ENCODE measurements around the gene ANP32A.

The ANP32A gene

GRCh38 chr15:68821190-68821840 is 620 bp upstream of the ANP32A start:
- in situ Hi-C loops (cut with MboI; ENCODE audit: low sequenced_read_pairs): no loop called here

- in situ Hi-C loops (cut with MboI; ENCODE audit: low sequenced_read_pairs): no loop called here
Observed at GRCh38 chr15:68819495-68820294, 1.0 kb downstream of the ANP32A start.

- in situ Hi-C loops (cut with MboI; ENCODE audit: low sequenced_read_pairs): no loop called here
Observed at GRCh38 chr15:68818769-68819494, 1.8 kb downstream of the ANP32A start.

- in situ Hi-C loops (cut with MboI; ENCODE audit: low sequenced_read_pairs): no loop called here
Observed at GRCh38 chr15:68818066-68818768, 2.5 kb downstream of the ANP32A start.

- in situ Hi-C loops (cut with MboI; ENCODE audit: low sequenced_read_pairs): no loop called here
Observed at GRCh38 chr15:68817304-68818065, 3.2 kb downstream of the ANP32A start.

GRCh38 chr15:68816795-68817303 is 3.8 kb downstream of the ANP32A start:
- in situ Hi-C loops (cut with MboI; ENCODE audit: low sequenced_read_pairs): no loop called here

- in situ Hi-C loops (cut with MboI; ENCODE audit: low sequenced_read_pairs): no loop called here
Observed at GRCh38 chr15:68816158-68816557, 4.5 kb downstream of the ANP32A start.

GRCh38 chr15:68815598-68815997 is 5.1 kb downstream of the ANP32A start:
- in situ Hi-C loops (cut with MboI; ENCODE audit: low sequenced_read_pairs): no loop called here

- in situ Hi-C loops (cut with MboI; ENCODE audit: low sequenced_read_pairs): no loop called here
Observed at GRCh38 chr15:68814596-68814995, 6.1 kb downstream of the ANP32A start.

- in situ Hi-C loops (cut with MboI; ENCODE audit: low sequenced_read_pairs): no loop called here
Observed at GRCh38 chr15:68812597-68813431, 7.9 kb downstream of the ANP32A start.

- in situ Hi-C loops (cut with MboI; ENCODE audit: low sequenced_read_pairs): no loop called here
Observed at GRCh38 chr15:68812069-68812468, 8.6 kb downstream of the ANP32A start.

- in situ Hi-C loops (cut with MboI; ENCODE audit: low sequenced_read_pairs): no loop called here
Observed at GRCh38 chr15:68809517-68809916, 11.2 kb downstream of the ANP32A start.

GRCh38 chr15:68808770-68809169 is 11.9 kb downstream of the ANP32A start:
- in situ Hi-C loops (cut with MboI; ENCODE audit: low sequenced_read_pairs): no loop called here

- in situ Hi-C loops (cut with MboI; ENCODE audit: low sequenced_read_pairs): no loop called here
Observed at GRCh38 chr15:68808091-68808490, 12.6 kb downstream of the ANP32A start.

- in situ Hi-C loops (cut with MboI; ENCODE audit: low sequenced_read_pairs): no loop called here
Observed at GRCh38 chr15:68807249-68807648, 13.4 kb downstream of the ANP32A start.

GRCh38 chr15:68806220-68807060 is 14.3 kb downstream of the ANP32A start:
- in situ Hi-C loops (cut with MboI; ENCODE audit: low sequenced_read_pairs): no loop called here

GRCh38 chr15:68802373-68802772 is 18.3 kb downstream of the ANP32A start:
- in situ Hi-C loops (cut with MboI; ENCODE audit: low sequenced_read_pairs): no loop called here

GRCh38 chr15:68801572-68802148 is 19.0 kb downstream of the ANP32A start:
- in situ Hi-C loops (cut with MboI; ENCODE audit: low sequenced_read_pairs): no loop called here
